ENCODE data around the gene SIRT2.

- TF ChIP-seq GATA2 (IDR thresholded peaks at IDR 0.05; ENCODE audit: low read depth, low read length) (no peak), GATA3 (IDR thresholded peaks at IDR 0.05; ENCODE audit: low read depth, low read length) (no peak)
Measured at GRCh38 chr19:38928391-38929001, 29.1 kb upstream of the SIRT2 start.
